ENCODE measurements around the gene NMD3. TPM values are rescaled to one million over a fixed set of nuclear protein-coding genes. Genes with fewer than 3 reads are reported as not detected.

Gene NMD3
- polyA plus RNA-seq, 3 donors, result 16.8 to 30.0 (median 20.7) TPM

GRCh38 chr3:161247049-161247448, 25.9 kb downstream of the NMD3 start:
- H3K9me3 ChIP-seq (replicated peaks in 1 of 2; ENCODE audit: control insufficient read depth in 1 of 2, insufficient read depth in 1 of 2, low read length in 2 of 2), result no peaks in the 10 kb centered on the region
- Mint-ChIP-seq H3K36me3 (peaks cover 78 to 87% of the 10 kb centered on the region in 2 donors), H3K4me1 (no peaks in the 10 kb centered on the region), H3K4me3 (no peak overlapping the region), H3K27ac (no peak overlapping the region), H3K27me3 (ENCODE audit: low read depth in 3 of 3) (no peaks in the 10 kb centered on the region), H3K9me3 (no peaks in the 10 kb centered on the region)
- H3K4me2 ChIP-seq (replicated peaks; ENCODE audit: extremely low read depth, low read length, poor library complexity, severe bottlenecking), result no peak overlapping the region
- intact Hi-C loops (cut with micrococcal nuclease), result no loop called here
- H3K79me2 ChIP-seq (ENCODE audit: insufficient read depth, low read length), result no peaks in the 10 kb centered on the region
- H3K27ac ChIP-seq (ENCODE audit: low read depth in 1 of 2, low read length in 2 of 2), result no peak overlapping the region
- H3K4me3 ChIP-seq (replicated peaks in 1 of 3; ENCODE audit: low read depth in 2 of 3, low read length in 3 of 3), result no peak overlapping the region
- TF ChIP-seq CTCF (IDR thresholded peaks at IDR 0.05), result no peak
- H3K36me3 ChIP-seq (replicated peaks in 1 of 2; ENCODE audit: control insufficient read depth in 1 of 2, insufficient read depth in 2 of 2, low read length in 2 of 2), result peaks cover 89 to 94% of the 10 kb centered on the region in 2 donors
- H3K4me1 ChIP-seq (ENCODE audit: control insufficient read depth in 1 of 2, insufficient read depth in 2 of 2, low read length in 2 of 2), result no peaks in the 10 kb centered on the region
- no peak overlapping the region for H2AFZ ChIP-seq (ENCODE audit: insufficient read depth, low read depth, low read length, poor library complexity, severe bottlenecking)
- H3K27me3 ChIP-seq (ENCODE audit: control insufficient read depth in 2 of 2, insufficient read depth in 2 of 2, low read length in 2 of 2), result no peaks in the 10 kb centered on the region
- no peaks in the 10 kb centered on the region for H4K20me1 ChIP-seq (ENCODE audit: insufficient read depth, low read length)
- DNase-seq, result no peak
- no peak overlapping the region for H3K9ac ChIP-seq (ENCODE audit: insufficient read depth, low read length, poor library complexity, severe bottlenecking)

GRCh38 chr3:161250116-161250515, 29.0 kb downstream of the NMD3 start:
- H3K27me3 Mint-ChIP-seq (ENCODE audit: low read depth in 3 of 3), result no peaks in the 10 kb centered on the region
- no peaks in the 10 kb centered on the region for H4K20me1 ChIP-seq (ENCODE audit: insufficient read depth, low read length)
- no peak overlapping the region for H3K4me3 Mint-ChIP-seq
- no peak for DNase-seq
- peaks cover 75 to 84% of the 10 kb centered on the region in 2 donors for H3K36me3 Mint-ChIP-seq
- no peaks in the 10 kb centered on the region for H3K79me2 ChIP-seq (ENCODE audit: insufficient read depth, low read length)
- no peak for TF ChIP-seq CTCF (IDR thresholded peaks at IDR 0.05)
- intact Hi-C loops (cut with micrococcal nuclease), result no loop called here
- H2AFZ ChIP-seq (ENCODE audit: insufficient read depth, low read depth, low read length, poor library complexity, severe bottlenecking), result no peak overlapping the region
- H3K4me1 ChIP-seq (ENCODE audit: control insufficient read depth in 1 of 2, insufficient read depth in 2 of 2, low read length in 2 of 2), result no peaks in the 10 kb centered on the region
- no CpG with 5 or more reads among the region's 1 CpG for WGBS (ENCODE audit: insufficient coverage)
- H3K9me3 ChIP-seq (replicated peaks in 1 of 2; ENCODE audit: control insufficient read depth in 1 of 2, insufficient read depth in 1 of 2, low read length in 2 of 2), result no peaks in the 10 kb centered on the region
- peaks cover 88 to 94% of the 10 kb centered on the region in 2 donors for H3K36me3 ChIP-seq (replicated peaks in 1 of 2; ENCODE audit: control insufficient read depth in 1 of 2, insufficient read depth in 2 of 2, low read length in 2 of 2)
- H3K4me2 ChIP-seq (replicated peaks; ENCODE audit: extremely low read depth, low read length, poor library complexity, severe bottlenecking), result no peak overlapping the region
- H3K9ac ChIP-seq (ENCODE audit: insufficient read depth, low read length, poor library complexity, severe bottlenecking), result no peak overlapping the region
- H3K9me3 Mint-ChIP-seq, result no peaks in the 10 kb centered on the region
- no peaks in the 10 kb centered on the region for H3K4me1 Mint-ChIP-seq
- no peak overlapping the region for H3K27ac Mint-ChIP-seq
- H3K27me3 ChIP-seq (ENCODE audit: control insufficient read depth in 2 of 2, insufficient read depth in 2 of 2, low read length in 2 of 2), result no peaks in the 10 kb centered on the region
- no peak overlapping the region for H3K4me3 ChIP-seq (replicated peaks in 1 of 3; ENCODE audit: low read depth in 2 of 3, low read length in 3 of 3)
- H3K27ac ChIP-seq (ENCODE audit: low read depth in 1 of 2, low read length in 2 of 2), result no peak overlapping the region

All from CD14-positive monocyte (primary cell).